ES-I3 (cell line): ENCODE data around the gene STRN.
"Not testable (repeated sequence)": the region's sequence is repeated elsewhere in the genome, so short reads cannot be mapped to it uniquely, and the experiment has no call there.

Experiments used
- H3K36me3 ChIP-seq: 2 replicates; pipeline ENCODE4 v1.6.1; 2013; ENCODE audit warnings: mild to moderate bottlenecking, low read length, control low read depth, moderate library complexity; ENCODE audit not compliant: insufficient read depth
- H3K4me1 ChIP-seq: 2 replicates; pipeline ENCODE4 v1.6.1; 2013; ENCODE audit warnings: mild to moderate bottlenecking, control low read depth, low read length; ENCODE audit not compliant: insufficient read depth
- H3K9ac ChIP-seq: 2 replicates; pipeline ENCODE4 v1.6.1; 2013; ENCODE audit warnings: low read depth, mild to moderate bottlenecking, low read length, moderate library complexity
- H3K9me3 ChIP-seq: 2 replicates; pipeline ENCODE4 v1.6.1; 2013; ENCODE audit warnings: mild to moderate bottlenecking, low read length, moderate library complexity; ENCODE audit not compliant: control insufficient read depth, insufficient read depth

STRN gene

DNA sequence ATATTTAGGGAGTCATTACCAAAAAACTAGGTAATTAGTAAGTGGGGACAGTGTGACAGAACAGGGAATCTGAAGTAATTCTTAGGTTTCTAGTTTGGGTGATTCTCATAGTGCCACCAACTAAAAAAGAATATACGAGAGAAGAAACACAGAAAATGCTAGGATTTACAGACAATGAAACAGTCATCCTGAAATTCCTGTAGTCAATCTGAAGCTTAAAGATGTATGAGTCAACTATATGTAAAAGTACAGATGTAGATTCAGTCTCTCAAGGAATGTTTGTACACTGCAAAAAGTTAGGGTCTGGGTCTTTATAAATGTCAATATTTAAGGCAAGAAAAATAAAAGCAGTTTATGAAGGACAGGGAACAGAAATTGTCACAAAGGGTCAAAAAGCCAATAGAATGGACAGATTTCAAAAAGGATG, 107.0 kb downstream of the STRN start:
- Histone ChIP-seq H3K9ac (no peak overlapping the region), H3K36me3 (peaks cover 4% of the 10 kb centered on the region; the same call in 1 of the 2 replicates), H3K4me1 (no peaks in the 10 kb centered on the region; the same call in 1 of the 2 replicates), H3K9me3 (no peaks in the 10 kb centered on the region)

GRCh38 chr2:36858551-36859365, 107.6 kb downstream of the STRN start:
- Histone ChIP-seq H3K9ac (no peak overlapping the region), H3K9me3 (no peaks in the 10 kb centered on the region), H3K36me3 (peaks cover 4% of the 10 kb centered on the region; the same call in 1 of the 2 replicates), H3K4me1 (no peaks in the 10 kb centered on the region; the same call in 1 of the 2 replicates)

DNA sequence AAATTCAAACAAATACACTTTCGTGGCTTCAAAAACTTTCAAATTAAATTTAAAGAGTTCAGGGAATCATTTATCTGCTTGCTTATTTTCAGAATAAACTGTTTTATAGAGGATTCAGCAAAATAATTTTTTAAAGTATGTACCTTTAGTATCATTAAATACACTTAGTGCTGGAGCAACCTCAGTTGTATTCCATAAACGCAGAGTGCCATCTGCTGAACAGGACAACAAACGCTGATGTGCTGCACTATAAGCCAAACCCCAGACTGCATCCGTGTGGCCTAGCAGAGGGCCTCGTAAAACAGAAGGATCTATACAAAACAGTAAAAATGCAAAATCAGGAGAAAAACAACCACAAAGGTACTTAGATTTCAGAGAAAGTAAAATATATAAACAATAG, 108.6 kb downstream of the STRN start:
- no peak overlapping the region for H3K9ac ChIP-seq
- no peaks in the 10 kb centered on the region; the same call in 1 of the 2 replicates for H3K4me1 ChIP-seq
- H3K36me3 ChIP-seq = peaks cover 4% of the 10 kb centered on the region; the same call in 1 of the 2 replicates
- no peaks in the 10 kb centered on the region for H3K9me3 ChIP-seq

GRCh38 chr2:36855429-36855828, 110.9 kb downstream of the STRN start:
- H3K4me1 ChIP-seq = no peaks in the 10 kb centered on the region; the same call in 1 of the 2 replicates
- peaks cover 4% of the 10 kb centered on the region; the same call in 1 of the 2 replicates for H3K36me3 ChIP-seq
- H3K9ac ChIP-seq = no peak overlapping the region
- no peaks in the 10 kb centered on the region for H3K9me3 ChIP-seq

DNA sequence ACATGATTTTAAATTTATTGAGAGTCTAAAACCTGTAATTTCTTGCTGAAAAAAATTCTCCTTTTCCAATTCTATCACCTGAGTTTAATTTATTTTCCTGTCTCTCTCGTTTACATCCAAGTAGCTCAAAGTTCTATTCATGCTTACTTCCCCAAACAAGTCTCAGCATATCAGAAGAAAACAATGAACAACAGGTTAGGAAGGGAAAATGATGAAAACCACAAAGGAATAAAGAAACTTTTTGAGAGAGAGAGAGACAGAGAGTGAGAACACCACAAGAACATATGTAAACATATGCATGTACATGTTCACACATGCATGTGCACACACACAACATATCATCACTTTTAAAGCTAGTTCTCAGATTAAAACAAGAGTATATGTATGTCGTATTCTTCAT, 112.1 kb downstream of the STRN start:
- Histone ChIP-seq H3K9me3 (no peaks in the 10 kb centered on the region), H3K9ac (no peak overlapping the region), H3K4me1 (no peaks in the 10 kb centered on the region; the same call in 1 of the 2 replicates), H3K36me3 (peaks cover 4% of the 10 kb centered on the region; the same call in 1 of the 2 replicates)

DNA sequence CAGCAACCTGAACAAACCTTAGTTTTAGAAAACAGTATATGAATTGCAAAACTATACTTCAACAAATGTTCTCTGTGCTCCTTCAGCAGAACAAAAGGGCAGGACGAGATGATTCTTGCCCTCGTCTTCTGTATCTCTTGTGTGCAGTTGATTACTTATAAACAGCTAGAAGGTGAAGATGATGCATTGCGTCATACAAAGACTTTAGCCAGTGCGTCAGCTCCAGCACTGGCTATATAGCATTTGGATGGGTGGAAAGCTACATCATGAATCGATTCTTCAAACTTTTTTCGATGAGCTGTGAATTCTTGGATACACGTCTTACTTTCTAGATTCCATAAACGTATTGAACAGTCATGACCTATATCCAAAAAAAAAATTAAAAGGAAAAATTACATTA, 117.1 kb downstream of the STRN start:
- Histone ChIP-seq H3K4me1 (peaks cover 5% of the 10 kb centered on the region), H3K9ac (no peak overlapping the region), H3K9me3 (no peaks in the 10 kb centered on the region), H3K36me3 (no peaks in the 10 kb centered on the region)

DNA sequence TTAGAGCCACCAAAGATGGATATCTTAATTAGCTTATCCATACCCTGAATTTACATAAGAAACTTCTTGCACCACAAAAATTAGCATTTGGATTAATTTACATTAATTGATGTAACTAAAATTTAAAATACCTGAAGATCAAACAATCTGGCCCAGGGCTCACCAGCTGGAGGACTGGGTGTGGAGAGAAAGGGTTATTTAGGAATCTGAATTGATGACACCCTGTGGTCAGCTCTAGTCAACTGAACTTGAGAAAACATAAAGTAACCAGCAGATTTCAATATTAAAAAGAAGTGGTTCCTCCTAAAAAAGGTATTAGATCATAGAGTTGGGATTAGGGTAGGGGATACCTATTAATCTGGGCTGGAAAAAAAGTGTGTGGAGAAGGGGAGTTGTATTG, 122.5 kb downstream of the STRN start:
- Histone ChIP-seq H3K36me3 (no peaks in the 10 kb centered on the region), H3K9ac (no peak overlapping the region; the same call in 1 of the 2 replicates)

GRCh38 chr2:36839976-36840617, 126.2 kb downstream of the STRN start:
- Histone ChIP-seq H3K4me1 (peaks cover 19% of the 10 kb centered on the region), H3K36me3 (no peaks in the 10 kb centered on the region), H3K9me3 (no peaks in the 10 kb centered on the region), H3K9ac (no peak overlapping the region)

More for the DNA sequence above, 122.5 kb downstream of the STRN start:
- H3K4me1 ChIP-seq = peaks cover 11% of the 10 kb centered on the region
- no peaks in the 10 kb centered on the region for H3K9me3 ChIP-seq

DNA sequence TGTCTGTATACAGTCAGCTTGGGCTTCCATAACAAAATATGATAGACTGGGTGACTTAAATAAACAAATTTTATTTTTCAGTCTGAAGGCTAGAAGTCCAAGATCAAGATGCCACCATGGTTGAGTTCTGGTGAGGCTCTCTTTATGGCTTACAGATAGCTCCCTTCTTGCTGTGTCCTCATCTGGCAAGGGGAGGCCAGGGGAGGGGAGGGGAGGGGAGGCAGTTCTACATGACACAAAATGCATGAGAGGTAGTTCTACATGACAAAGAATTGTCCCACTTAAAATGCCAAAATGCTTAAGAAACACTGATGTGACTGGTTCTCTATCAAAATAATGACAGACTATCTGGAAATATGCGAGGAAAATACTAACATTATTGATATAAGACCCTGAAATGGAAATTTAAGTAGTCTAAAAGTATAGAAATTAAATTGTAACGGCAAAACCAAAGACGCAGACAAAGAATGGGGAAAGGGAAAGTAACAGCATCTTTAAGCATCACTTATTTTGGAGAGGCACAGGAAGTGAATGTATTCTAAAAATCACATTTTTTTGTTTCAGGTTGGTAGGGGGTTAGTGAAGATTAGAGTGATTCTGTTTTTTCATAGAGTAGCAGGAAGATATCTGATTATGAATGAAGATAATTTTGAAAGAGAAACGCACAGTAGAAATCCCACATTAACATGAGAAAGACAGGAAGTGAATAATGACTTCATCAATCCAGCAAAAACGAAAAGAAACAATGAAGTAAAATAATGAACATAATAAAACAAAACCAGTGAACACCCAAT, 131.4 kb downstream of the STRN start:
- H3K4me1 ChIP-seq = peaks cover 25% of the 10 kb centered on the region
- no peak overlapping the region for H3K9ac ChIP-seq
- no peaks in the 10 kb centered on the region for H3K9me3 ChIP-seq
- no peaks in the 10 kb centered on the region for H3K36me3 ChIP-seq

- Histone ChIP-seq H3K36me3 (no peaks in the 10 kb centered on the region), H3K9ac (no peak overlapping the region), H3K9me3 (no peaks in the 10 kb centered on the region), H3K4me1 (peaks cover 25% of the 10 kb centered on the region)
These were observed 132.1 kb downstream of the STRN start for GRCh38 chr2:36834203-36834602.

- H3K9me3 ChIP-seq = no peaks in the 10 kb centered on the region
- H3K36me3 ChIP-seq = no peaks in the 10 kb centered on the region
- H3K9ac ChIP-seq = no peak overlapping the region
- peaks cover 25% of the 10 kb centered on the region for H3K4me1 ChIP-seq
These were observed 135.2 kb downstream of the STRN start for GRCh38 chr2:36831185-36831584.

DNA sequence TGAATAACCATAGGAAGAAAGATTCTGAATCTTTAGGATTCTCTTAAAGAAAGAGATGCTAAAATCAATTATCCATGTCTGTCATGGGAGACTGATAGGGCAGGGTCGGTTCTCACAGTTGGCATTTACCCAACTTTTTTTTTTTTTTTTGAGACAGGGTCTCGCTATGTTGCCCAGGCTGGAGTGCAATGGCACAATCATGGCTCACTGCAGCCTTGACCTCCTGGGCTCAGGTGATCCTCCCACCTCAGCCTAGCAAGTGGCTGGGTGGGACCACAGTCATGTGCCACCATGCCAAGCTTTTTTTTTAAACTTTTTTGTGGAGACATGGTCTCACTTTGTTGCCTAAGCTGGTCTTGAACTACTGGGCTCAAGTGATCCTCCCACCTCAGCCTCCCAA, 141.7 kb downstream of the STRN start:
- H3K36me3 ChIP-seq, H3K9me3 ChIP-seq, H3K9ac ChIP-seq, H3K4me1 ChIP-seq: not testable (repeated sequence)

- H3K36me3 ChIP-seq = no peaks in the 10 kb centered on the region
- H3K9ac ChIP-seq = no peak overlapping the region
- H3K9me3 ChIP-seq = no peaks in the 10 kb centered on the region
- peaks cover 4% of the 10 kb centered on the region; the same call in 1 of the 2 replicates for H3K4me1 ChIP-seq
These were observed 142.1 kb downstream of the STRN start for GRCh38 chr2:36824273-36824672.

- Histone ChIP-seq H3K9ac (no peak overlapping the region), H3K36me3 (no peaks in the 10 kb centered on the region), H3K4me1 (peaks cover 4% of the 10 kb centered on the region; the same call in 1 of the 2 replicates), H3K9me3 (no peaks in the 10 kb centered on the region)
These were observed 142.5 kb downstream of the STRN start for GRCh38 chr2:36823862-36824261.
